Heart left ventricle (tissue), 16 donors: ENCODE results near the gene STPG4. TPM values are rescaled to one million over a fixed set of nuclear protein-coding genes. Genes with fewer than 3 reads are reported as not detected.

Experiments
- ATAC-seq, 4 donors: fragments of 200-7000 bp; cut with Tn5 transposase; one replicate each; pipeline ENCODE4 v1.9.1; 2020 to 2022; ENCODE audit warnings: moderate library complexity in 4 of 4, mild to moderate bottlenecking in 3 of 4, moderate number of reproducible peaks in 1 of 4
- DNase-seq, 5 donors: peaks; one replicate each; pipeline ENCODE4 v3.0.0-alpha.2; 2020
- H3K27ac ChIP-seq, 12 donors: fragments of 200-600 bp; sonication (generic) in 4 of 12; one replicate each; pipeline versions ENCODE4 v1.5.0 to v1.8.0; 2016 to 2022; ENCODE audit warnings: mild to moderate bottlenecking in 2 of 12
- H3K27me3 ChIP-seq, 9 donors: fragments of 200-600 bp; sonication (generic) in 2 of 9; one replicate each; pipeline versions ENCODE4 v1.5.1 to v1.8.0; 2016 to 2022; ENCODE audit warnings: mild to moderate bottlenecking in 3 of 9
- H3K36me3 ChIP-seq, 9 donors: fragments of 200-600 bp; sonication (generic) in 2 of 9; one replicate each; pipeline versions ENCODE4 v1.5.0 to v1.8.0; 2018 to 2022; ENCODE audit warnings: mild to moderate bottlenecking in 2 of 9
- H3K4me1 ChIP-seq, 12 donors: fragments of 200-600 bp; sonication (generic) in 4 of 12; one replicate each; pipeline versions ENCODE4 v1.5.0 to v1.8.0; 2016 to 2022; ENCODE audit warnings: mild to moderate bottlenecking in 3 of 12
- H3K4me3 ChIP-seq, 12 donors: fragments of 200-600 bp; sonication (generic) in 4 of 12; one replicate each; pipeline versions ENCODE4 v1.5.0 to v1.8.0; 2017 to 2022; ENCODE audit warnings: mild to moderate bottlenecking in 9 of 12, moderate library complexity in 4 of 12
- H3K9me3 ChIP-seq, 12 donors: fragments of 200-600 bp; sonication (generic) in 4 of 12; one replicate each; pipeline versions ENCODE4 v1.5.0 to v1.8.0; 2016 to 2022; ENCODE audit warnings: mild to moderate bottlenecking in 1 of 12
- POLR2A ChIP-seq, 2 donors: fragments of 450-650 bp; IDR thresholded peaks; one replicate each; pipeline ENCODE4 v1.6.1; 2017; ENCODE audit warnings: antibody characterized with exemption in 2 of 2, mild to moderate bottlenecking in 2 of 2, moderate library complexity in 2 of 2
- WGBS, 4 donors: extraction: QIAGEN DNeasy Blood & Tissue Kit in 2 of 4; methylation state at CpG; one replicate each; pipeline versions ENCODE4 v1.1.5 to v1.1.7; 2013 to 2018; 5-methylcytosine and 5-hydroxymethylcytosine counted together
- intact Hi-C, 10 donors: fragments of 100-400 bp; cut with DNase I; formaldehyde crosslinking; loops; one replicate each; pipeline versions ENCODE4 v1.11.1 to v1.14.2; 2022
- polyA plus RNA-seq, 2 donors: library from polyadenylated mRNA; stranded (reverse); fragments of 200-250 nt; gene quantifications; one replicate each; pipeline ENCODE4 v1.2.3, GENCODE V29; 2013
- total RNA-seq, 9 donors: library from RNA; depleted of rRNA in 2 of 9; stranded (reverse); fragments of >200 nt in 2 of 9; fragmentation: NEBNext Ultra II Directional in 3 of 9; extraction: Animal tissue kit (Norgen Biotek cat#: 25700) in 3 of 9; gene quantifications; one replicate each; pipeline versions ENCODE4 v1.1.0 to v1.2.4, GENCODE V29; 2016 to 2023
- TF ChIP-seq, protein P1 (sequence below), 12 donors: fragments of 200-600 bp; sonication (generic) in 4 of 12; IDR thresholded peaks; one replicate each; pipeline versions ENCODE4 v1.5.0 to v1.8.0; 2018 to 2022; ENCODE audit warnings: antibody characterized with exemption in 12 of 12, mild to moderate bottlenecking in 5 of 12
- donor health status: ischemic (EF 13 %, LVEDD 7.1; RV severe dilation, severe dysfunction).
- donor health status: healthy with polysubstance abuse.
- donor health status: DM: no; HTN: yes; CAD: no.
- donor health status: DM: no; HTN: no; CAD: no.
- donor health status: ischemic (EF 25% LVEDD 6.9; RV normal size, moderate dysfunction).
- donor health status: ischemic (EF 25% LVEDD 5.7; RV mildly dilated, moderate dysfunction).
- donor health status: healthy.
- donor health status: DM: yes; HTN: yes; CAD: no.
- donor health status: ischemic (EF 35%, LVEDD 5.7; RV mildly dilated, moderate dysfunction).
- donor health status: nonischemic (EF 11% LVEDD 7.7; RV severe dilation, severe dysfunction).
- donor health status: DM: yes; HTN: yes; CAD: no.
- donor health status: PGD.
- donor health status: ischemic (EF 29% LVEDD 5.4; RV normal size, mild dysfunction).
- donor health status: nonischemic (EF 23%, LVEDD 6.1; RV moderate dilation, normal function).

The STPG4 gene
- total and polyA plus RNA-seq, 11 donors, result 0.52 TPM; not detected in 10

DNA sequence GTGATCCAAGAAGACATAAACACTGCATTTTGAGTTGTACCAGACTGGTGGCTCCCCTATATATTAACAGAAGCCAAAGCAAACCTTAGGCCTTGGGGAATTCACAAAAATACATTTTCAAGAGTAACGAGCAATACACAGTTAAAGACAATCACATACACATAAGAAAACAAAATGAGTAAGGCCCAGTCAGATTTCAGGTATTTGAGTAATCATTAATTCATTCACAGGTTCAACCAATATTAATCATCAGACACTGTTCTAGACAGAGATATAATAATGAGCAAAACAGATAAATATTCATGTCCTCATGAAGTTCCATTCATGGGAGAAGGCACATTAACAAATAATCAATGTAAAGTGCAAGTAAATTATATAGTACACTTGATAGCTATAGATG, 9.6 kb downstream of the STPG4 start:
- Histone ChIP-seq H3K4me1 (no peaks in the 10 kb centered on the region), H3K27ac (no peak overlapping the region), H3K9me3 (peaks cover 0 to 5% (median 0%) of the 10 kb centered on the region in 12 donors), H3K4me3 (no peak overlapping the region), H3K27me3 (no peaks in the 10 kb centered on the region), H3K36me3 (peaks cover 0 to 49% (median 21%) of the 10 kb centered on the region in 9 donors)
- no peak for DNase-seq
- ATAC-seq, result no peak
- intact Hi-C loops, result no loop called here
- TF ChIP-seq, protein P1, sequence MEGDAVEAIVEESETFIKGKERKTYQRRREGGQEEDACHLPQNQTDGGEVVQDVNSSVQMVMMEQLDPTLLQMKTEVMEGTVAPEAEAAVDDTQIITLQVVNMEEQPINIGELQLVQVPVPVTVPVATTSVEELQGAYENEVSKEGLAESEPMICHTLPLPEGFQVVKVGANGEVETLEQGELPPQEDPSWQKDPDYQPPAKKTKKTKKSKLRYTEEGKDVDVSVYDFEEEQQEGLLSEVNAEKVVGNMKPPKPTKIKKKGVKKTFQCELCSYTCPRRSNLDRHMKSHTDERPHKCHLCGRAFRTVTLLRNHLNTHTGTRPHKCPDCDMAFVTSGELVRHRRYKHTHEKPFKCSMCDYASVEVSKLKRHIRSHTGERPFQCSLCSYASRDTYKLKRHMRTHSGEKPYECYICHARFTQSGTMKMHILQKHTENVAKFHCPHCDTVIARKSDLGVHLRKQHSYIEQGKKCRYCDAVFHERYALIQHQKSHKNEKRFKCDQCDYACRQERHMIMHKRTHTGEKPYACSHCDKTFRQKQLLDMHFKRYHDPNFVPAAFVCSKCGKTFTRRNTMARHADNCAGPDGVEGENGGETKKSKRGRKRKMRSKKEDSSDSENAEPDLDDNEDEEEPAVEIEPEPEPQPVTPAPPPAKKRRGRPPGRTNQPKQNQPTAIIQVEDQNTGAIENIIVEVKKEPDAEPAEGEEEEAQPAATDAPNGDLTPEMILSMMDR (IDR thresholded peaks at IDR 0.05), result no peak
- no peak for TF ChIP-seq POLR2A (IDR thresholded peaks at IDR 0.05)
- 93 to 100% (median 96%) methylated on average over 1 of the region's 1 CpG for WGBS, 4 donors

DNA sequence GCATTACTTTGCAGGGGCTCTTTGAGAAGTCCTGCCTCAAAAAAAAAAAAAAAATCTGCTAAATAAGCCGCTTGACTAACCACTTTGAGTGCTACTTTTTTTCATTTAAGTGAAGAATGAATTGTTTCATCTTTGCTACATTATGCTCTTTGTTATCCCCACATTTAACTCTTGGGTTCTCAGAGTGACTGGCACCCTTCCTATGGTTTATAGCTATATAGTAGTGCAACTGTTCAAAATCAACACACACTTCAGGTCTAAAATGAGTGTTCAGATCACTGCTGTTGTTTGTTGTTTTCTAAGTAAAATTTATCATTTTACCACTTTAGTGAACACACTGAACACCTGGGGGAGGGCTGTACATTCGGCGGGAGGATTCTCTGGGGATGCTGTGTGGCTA, 13.6 kb downstream of the STPG4 start:
- intact Hi-C loops, result no loop called here
- no peak for DNase-seq
- Histone ChIP-seq H3K27me3 (no peaks in the 10 kb centered on the region), H3K36me3 (peaks cover 0 to 13% (median 0%) of the 10 kb centered on the region in 9 donors), H3K9me3 (peaks cover 0 to 17% (median 1%) of the 10 kb centered on the region in 12 donors), H3K27ac (no peak overlapping the region), H3K4me3 (no peak overlapping the region), H3K4me1 (no peaks in the 10 kb centered on the region)
- no peak for ATAC-seq
- WGBS, 4 donors, result 92 to 99% (median 93%) methylated on average over 3 of the region's 3 CpGs
- TF ChIP-seq POLR2A (IDR thresholded peaks at IDR 0.05), result no peak
- TF ChIP-seq, protein P1 (IDR thresholded peaks at IDR 0.05), result no peak

DNA sequence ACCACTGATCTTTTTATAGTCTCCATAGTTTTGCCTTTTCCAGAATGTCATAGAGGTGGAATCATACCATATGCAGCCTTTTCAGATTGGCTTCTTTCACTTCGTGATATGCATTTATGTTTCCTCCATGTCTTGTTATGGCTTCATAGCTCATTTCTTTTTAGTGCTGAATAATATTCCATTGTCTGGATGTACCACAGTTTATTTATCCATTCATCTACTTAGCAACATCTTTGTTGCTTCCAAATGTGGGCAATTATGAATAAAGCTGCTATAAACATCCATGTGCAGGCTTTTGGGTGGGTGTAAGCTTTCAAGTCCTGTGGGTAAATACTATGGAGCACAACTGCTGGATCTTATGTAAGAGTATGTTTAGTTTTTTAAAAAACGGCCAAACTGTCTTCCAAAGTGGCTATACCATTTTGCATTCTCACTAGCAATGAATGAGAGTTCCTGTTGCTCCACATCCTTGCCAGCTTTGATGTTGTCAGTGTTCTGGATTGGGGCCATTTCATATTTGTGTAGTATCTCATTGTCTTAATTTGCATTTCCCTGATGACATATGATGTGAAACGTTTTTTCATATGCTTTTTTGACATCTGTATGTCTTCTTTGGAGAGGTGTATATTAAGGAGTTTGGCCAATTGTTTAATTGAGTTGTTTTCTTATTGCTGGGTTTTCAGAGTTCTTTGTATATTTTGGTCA, 20.6 kb downstream of the STPG4 start:
- peaks cover 0 to under 1% (median 0%) of the 10 kb centered on the region in 12 donors for H3K4me1 ChIP-seq
- intact Hi-C loops, result no loop called here

DNA sequence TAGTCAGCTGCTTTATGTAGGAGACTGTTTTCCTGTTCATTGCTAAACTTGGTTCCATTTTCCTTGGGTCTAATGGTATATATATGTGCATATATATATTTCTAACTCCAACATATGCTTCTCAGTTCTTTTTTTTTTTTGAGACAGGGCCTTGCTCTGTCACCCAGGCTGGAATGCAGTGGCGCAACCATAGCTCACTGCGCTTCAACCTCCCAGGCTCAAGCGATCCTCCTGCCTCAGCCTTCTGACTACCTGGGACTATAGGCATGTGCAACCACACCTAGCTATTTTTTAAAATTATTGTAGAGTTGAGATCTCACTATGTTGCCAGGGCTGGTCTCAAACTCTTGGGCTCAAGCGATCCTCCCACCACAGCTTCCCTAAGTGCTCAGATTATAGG, 22.1 kb downstream of the STPG4 start:
- 92 to 98% (median 93%) methylated on average over 4 of the region's 4 CpGs for WGBS, 4 donors
- DNase-seq (no peak), ATAC-seq (no peak)
- Histone ChIP-seq H3K27ac (no peak overlapping the region), H3K9me3 (peaks cover 0 to 31% (median 1%) of the 10 kb centered on the region in 12 donors), H3K36me3 (no peaks in the 10 kb centered on the region), H3K4me3 (no peak overlapping the region), H3K27me3 (no peaks in the 10 kb centered on the region), H3K4me1 (peaks cover 0 to 6% (median 0%) of the 10 kb centered on the region in 12 donors)
- TF ChIP-seq, protein P1 (IDR thresholded peaks at IDR 0.05), result no peak
- no peak for TF ChIP-seq POLR2A (IDR thresholded peaks at IDR 0.05)
- intact Hi-C loops, result no loop called here

More for the DNA sequence above, 20.6 kb downstream of the STPG4 start:
- no peak overlapping the region for H3K4me3 ChIP-seq
- ATAC-seq (no peak), DNase-seq (no peak)
- H3K36me3 ChIP-seq, result no peaks in the 10 kb centered on the region
- no peak overlapping the region for H3K27ac ChIP-seq
- 72 to 79% (median 76%) methylated on average over 3 of the region's 3 CpGs for WGBS, 4 donors
- H3K9me3 ChIP-seq, result peaks cover 0 to 34% (median 1%) of the 10 kb centered on the region in 12 donors
- TF ChIP-seq, protein P1 (IDR thresholded peaks at IDR 0.05), result no peak
- TF ChIP-seq POLR2A (IDR thresholded peaks at IDR 0.05), result no peak
- H3K27me3 ChIP-seq, result no peaks in the 10 kb centered on the region
